Stimulated activated effector memory CD8-positive, alpha-beta T cell treated with anti-CD3 and anti-CD28 coated beads, Interleukin-12 subunit alpha, Interleukin-12 subunit beta, amount 100 ng/mL, for 72 hours (primary cell): ENCODE measurements around the gene PDGFD.
A peak's percentile ranks its signal among the peaks of the same experiment; 100 is the strongest.

Experiments used
- ATAC-seq: fragments of 150-1000 bp; cut with Tn5 transposase; 2 replicates; pipeline ENCODE4 v1.10.0; 2021
- DNase-seq, 2 donors: peaks; one replicate each; pipeline ENCODE4 v3.0.0; 2021 to 2022; ENCODE audit warnings: low spot score in 2 of 2
- H3K27ac Mint-ChIP-seq: one replicate; pipeline ENCODE4 v1.8.0; 2022; ENCODE audit warnings: mild to moderate bottlenecking, mixed read lengths
- H3K36me3 Mint-ChIP-seq: one replicate; pipeline ENCODE4 v1.8.0; 2022; ENCODE audit warnings: mild to moderate bottlenecking, mixed read lengths
- H3K4me1 Mint-ChIP-seq: one replicate; pipeline ENCODE4 v1.8.0; 2022; ENCODE audit warnings: mixed read lengths
- H3K4me3 Mint-ChIP-seq: one replicate; pipeline ENCODE4 v1.8.0; 2022; ENCODE audit warnings: mild to moderate bottlenecking, mixed read lengths
- H3K9me3 Mint-ChIP-seq: one replicate; pipeline ENCODE4 v1.8.0; 2022; ENCODE audit warnings: mixed read lengths

PDGFD gene

DNA sequence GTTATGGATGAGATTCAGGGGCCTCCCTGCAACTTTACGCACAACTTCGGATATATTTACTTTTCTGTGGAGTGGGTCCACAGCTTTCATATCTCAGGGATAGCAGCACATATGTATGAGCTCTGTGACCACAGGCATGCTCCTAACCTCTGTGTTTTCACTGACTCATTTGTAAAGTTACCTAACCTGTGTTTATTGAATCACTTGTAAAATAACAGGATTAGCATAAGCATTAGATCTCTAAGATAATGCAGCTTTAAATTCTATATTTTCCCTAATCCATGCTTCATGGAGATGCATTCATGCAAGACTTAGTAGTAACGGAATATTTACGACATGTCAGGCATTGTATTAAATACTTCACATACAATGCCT lies 175.4 kb downstream of the PDGFD start:
- no peak for DNase-seq
- Mint-ChIP-seq H3K36me3 (no peaks in the 10 kb centered on the region), H3K27ac (no peak overlapping the region), H3K4me3 (no peak overlapping the region), H3K9me3 (peaks cover 3% of the 10 kb centered on the region), H3K4me1 (no peaks in the 10 kb centered on the region)
- ATAC-seq: no peak

DNA sequence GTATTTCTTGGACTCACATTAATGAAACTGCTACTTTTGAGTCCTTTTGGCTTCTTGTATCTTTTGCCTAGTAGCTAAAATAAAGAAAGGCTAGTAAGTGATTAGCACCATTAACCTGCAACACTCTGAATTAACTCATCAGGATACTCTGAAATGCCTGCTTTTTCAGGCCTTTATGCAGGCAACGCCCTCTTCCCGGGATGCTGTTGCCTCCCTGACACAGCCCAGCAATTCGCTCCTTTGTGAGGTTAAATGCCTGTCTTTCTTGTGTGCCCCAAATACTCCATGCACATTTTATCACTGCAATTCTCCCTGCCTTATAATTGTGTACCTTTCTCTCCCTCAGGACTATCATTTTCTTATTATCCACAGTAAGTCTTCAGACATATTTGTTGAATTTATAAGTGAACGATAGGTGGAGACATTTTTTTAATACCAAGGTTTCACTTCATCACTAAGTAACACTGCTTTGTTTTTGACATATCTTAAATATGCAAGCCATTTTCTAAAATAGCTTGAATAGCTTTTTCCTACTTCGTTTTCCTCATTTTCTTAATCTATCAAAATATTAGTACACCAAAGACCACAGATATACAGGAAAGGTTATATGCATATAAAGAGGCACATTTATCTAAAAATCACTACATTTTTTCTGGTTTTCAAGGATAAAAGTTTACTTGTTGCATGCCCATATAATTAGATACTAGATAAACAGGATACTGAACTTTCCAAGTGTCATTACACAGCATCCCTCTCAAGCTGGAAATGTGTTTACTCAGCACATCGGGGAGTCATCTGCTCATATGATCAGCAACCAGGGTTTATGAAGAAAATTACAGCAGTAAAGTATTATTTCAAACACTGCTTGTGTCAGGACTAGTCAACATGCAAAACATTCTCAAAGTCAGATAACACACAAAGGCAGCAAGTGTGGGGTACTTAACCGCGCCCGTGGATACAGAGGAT lies 176.0 kb downstream of the PDGFD start:
- Mint-ChIP-seq H3K36me3 (no peaks in the 10 kb centered on the region), H3K4me1 (no peaks in the 10 kb centered on the region), H3K4me3 (no peak overlapping the region), H3K9me3 (peaks cover 3% of the 10 kb centered on the region), H3K27ac (no peak overlapping the region)
- no peak for DNase-seq
- ATAC-seq: no peak

DNA sequence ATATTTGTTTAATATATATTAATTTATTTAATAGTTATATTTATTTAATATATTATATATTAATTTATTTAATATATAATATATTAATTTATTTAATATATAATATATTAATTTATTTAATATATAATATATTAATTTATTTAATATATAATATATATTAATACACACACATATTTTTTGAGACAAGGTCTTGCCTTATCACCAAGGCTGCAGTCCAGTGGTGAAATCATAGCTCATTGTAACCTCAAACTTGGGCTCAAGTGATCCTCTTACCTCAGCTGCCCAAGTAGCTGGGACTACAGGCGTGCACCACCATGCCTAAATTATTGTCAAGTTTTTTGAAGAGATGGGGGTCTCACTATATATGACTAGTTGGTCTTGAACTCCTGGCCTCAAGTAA lies 178.9 kb downstream of the PDGFD start:
- ATAC-seq (no peak), DNase-seq (no peak)
- Mint-ChIP-seq H3K27ac (no peak overlapping the region), H3K9me3 (peaks cover 3% of the 10 kb centered on the region), H3K36me3 (no peaks in the 10 kb centered on the region), H3K4me3 (no peak overlapping the region), H3K4me1 (no peaks in the 10 kb centered on the region)

DNA sequence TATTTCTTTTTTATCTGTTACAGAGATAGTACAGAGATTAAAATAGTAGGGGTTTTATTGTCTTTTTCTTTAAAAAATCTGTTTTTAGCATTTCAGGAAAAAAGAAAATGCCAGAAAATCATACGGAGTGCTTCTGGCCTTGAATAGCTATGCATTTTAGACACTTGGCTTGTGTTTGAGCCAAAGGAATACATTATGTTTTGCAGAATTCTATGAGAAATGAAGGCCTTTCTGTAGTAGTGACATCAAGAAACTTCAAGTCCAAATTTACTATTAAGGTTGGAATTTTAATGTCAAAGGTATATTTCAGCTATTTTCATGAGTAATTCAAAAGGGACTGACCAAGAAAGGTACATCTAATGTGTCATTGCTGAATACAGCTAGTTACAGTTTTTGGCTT lies 183.8 kb downstream of the PDGFD start:
- no peak overlapping the region for H3K4me3 Mint-ChIP-seq
- H3K27ac Mint-ChIP-seq: no peak overlapping the region
- peaks cover 4% of the 10 kb centered on the region for H3K9me3 Mint-ChIP-seq

DNA sequence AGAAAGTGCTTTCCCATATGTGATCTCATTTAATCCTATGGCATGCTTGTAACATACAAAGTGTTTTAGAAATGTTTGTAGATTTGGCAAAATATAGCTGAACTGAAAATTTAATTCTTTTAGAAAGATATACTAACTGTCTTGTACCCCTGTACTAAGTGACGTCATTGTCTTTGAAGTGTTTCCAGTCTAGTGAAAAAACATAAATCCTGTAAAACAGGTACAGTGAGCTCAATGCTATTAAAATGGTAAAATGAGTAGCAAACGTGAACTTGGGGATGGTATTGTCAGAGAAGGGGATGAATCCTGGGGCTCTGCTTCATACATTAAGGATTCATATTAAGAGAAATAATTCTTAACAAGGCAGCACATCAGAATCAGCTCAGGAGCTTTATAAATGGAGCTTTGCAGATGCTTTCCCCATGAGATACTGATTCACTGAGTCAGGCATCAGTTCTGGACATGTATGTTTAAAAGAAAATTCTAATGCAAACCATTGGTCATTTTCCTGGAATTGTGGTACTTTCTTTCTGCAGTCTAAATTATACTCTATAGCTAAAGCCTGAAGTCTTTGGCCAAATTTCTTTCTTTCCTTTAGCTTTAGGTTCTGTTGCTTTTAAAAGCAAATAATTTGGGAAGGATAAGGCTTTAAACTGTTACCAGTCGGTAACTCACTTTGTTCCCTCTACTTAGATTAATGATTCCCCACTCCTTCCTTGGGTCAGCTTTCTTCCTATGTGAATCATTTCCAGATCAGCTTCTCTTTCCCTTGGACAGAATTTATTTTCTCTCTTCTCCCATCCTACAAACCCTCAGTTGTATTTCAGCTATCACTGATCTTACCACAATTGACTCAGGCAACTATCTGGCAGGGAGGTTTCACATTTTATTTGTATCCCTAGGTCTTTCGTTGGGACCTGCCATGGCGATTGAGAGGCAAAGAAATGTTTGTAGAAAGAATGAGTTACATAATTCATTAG lies 185.0 kb downstream of the PDGFD start:
- no peak overlapping the region for H3K27ac Mint-ChIP-seq
- no peak overlapping the region for H3K4me3 Mint-ChIP-seq
- H3K9me3 Mint-ChIP-seq: peaks cover 5% of the 10 kb centered on the region
- no peaks in the 10 kb centered on the region for H3K36me3 Mint-ChIP-seq
- no peaks in the 10 kb centered on the region for H3K4me1 Mint-ChIP-seq
- ATAC-seq (no peak), DNase-seq (no peak)

More for the DNA sequence above, 183.8 kb downstream of the PDGFD start:
- H3K36me3 Mint-ChIP-seq: no peaks in the 10 kb centered on the region
- DNase-seq: no peak
- no peaks in the 10 kb centered on the region for H3K4me1 Mint-ChIP-seq
- no peak for ATAC-seq

DNA sequence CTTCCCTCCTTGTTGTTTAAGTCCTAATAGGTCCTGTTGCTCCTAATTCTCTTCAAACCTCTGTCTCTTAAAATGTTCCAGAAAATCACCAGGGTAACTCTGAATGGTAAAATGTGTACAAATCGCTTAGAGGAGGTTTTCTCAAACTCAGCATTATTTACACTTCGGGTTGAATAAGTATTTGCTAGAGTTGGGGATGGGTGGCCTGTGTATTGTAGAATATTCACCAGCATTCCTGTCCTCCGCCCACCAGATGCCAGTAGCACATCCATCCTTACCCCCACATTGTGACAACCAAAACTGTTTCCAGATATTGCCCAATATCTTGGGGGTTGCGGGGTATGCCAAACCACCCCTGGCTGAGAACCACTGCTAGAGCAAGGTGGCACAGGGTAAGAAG lies 191.9 kb downstream of the PDGFD start:
- H3K36me3 Mint-ChIP-seq: no peaks in the 10 kb centered on the region
- DNase-seq: no peak
- peaks cover 11% of the 10 kb centered on the region for H3K9me3 Mint-ChIP-seq
- H3K27ac Mint-ChIP-seq: no peak overlapping the region
- no peaks in the 10 kb centered on the region for H3K4me1 Mint-ChIP-seq
- ATAC-seq: no peak
- no peak overlapping the region for H3K4me3 Mint-ChIP-seq

DNA sequence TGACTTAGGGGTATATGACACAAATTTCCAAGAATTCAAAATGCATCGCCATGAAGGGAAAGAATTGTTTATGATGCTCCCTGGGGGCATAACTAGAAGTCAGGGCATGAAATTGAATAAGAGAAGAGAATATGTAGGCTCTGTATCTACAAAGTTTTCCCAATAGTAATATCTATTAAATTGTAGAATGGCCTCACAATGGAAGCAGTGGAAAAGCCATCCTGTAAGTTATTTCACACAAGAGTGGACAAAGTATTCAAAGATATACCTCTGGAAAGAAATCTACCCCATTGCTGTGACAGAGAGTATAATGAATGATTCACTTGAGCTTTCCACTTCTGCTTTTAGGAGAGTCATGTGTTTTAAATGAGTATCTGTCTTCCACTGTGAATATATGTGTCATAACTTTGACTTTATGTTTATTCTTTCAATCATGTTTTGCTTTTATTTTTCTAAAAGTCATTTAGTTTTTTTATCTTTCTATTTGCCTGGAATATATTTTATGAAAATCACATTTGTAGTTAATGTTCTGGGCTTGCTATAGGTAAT lies 193.2 kb downstream of the PDGFD start:
- Mint-ChIP-seq H3K27ac (no peak overlapping the region), H3K4me1 (no peaks in the 10 kb centered on the region), H3K9me3 (peaks cover 9% of the 10 kb centered on the region), H3K4me3 (no peak overlapping the region), H3K36me3 (no peaks in the 10 kb centered on the region)
- ATAC-seq: no peak
- no peak for DNase-seq

DNA sequence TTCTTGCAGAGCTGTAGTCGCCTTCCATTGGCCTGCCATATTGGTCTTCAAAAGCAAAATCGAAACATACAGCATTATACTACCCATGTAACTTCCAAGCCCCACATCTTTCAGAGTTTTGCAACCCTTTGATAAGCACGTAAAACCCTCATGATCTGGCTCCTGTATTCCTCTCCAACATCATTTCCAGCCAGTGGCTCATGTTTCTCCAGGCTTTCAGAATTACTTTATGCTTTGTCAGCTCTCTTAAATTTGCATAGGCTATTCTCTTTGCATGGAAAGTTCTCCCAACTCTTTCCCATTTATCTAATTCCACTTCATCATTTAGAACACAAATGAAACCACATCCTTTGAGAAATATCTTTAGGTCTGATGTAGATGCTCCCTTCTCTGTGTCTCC lies 195.3 kb downstream of the PDGFD start:
- H3K9me3 Mint-ChIP-seq: peaks cover 6% of the 10 kb centered on the region
- no peak for ATAC-seq
- no peak for DNase-seq
- H3K36me3 Mint-ChIP-seq: no peaks in the 10 kb centered on the region
- H3K27ac Mint-ChIP-seq: no peak overlapping the region
- no peak overlapping the region for H3K4me3 Mint-ChIP-seq
- no peaks in the 10 kb centered on the region for H3K4me1 Mint-ChIP-seq

DNA sequence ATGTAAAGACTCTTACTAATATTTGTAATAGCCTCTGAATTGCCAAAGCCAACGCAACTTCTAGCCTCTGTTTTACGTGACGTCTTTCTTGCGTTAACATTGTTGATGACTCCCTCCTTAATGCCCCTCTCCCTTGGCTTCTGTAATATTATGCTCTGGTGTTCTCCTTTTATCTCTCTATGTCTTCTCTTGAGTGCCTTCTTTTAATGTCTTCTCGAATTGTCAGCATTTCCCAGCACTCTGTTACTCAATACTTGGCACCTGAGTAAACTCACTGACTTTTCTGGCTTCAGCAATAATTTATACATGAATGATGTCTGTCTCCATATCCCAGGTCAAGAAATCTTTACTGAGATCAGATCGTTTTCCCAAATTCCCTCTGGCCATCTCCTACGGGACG lies 196.0 kb downstream of the PDGFD start:
- H3K4me1 Mint-ChIP-seq: no peaks in the 10 kb centered on the region
- peaks cover 5% of the 10 kb centered on the region for H3K9me3 Mint-ChIP-seq
- H3K27ac Mint-ChIP-seq: no peak overlapping the region
- no peak overlapping the region for H3K4me3 Mint-ChIP-seq
- H3K36me3 Mint-ChIP-seq: no peaks in the 10 kb centered on the region
- no peak for ATAC-seq
- DNase-seq: no peak

DNA sequence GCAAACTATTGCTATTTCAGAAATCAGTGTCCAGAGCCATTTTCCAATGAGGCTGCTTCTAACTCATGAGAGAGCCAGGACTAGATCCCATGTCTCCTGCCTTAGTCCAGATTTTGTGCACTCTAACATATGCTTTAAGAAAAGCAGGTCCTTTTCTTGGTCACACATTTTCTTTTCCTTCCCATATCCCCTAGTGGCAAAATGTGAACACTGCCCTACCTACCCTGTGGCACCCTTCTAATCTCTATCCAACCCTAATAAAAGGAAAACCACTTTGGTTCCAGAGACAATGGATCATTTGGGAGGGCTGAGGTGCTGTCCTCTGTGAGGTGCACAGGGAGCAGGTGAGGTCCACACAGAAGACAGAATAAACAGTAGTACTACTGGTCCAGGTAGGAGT lies 199.6 kb downstream of the PDGFD start:
- H3K4me3 Mint-ChIP-seq: no peak overlapping the region
- no peak overlapping the region for H3K27ac Mint-ChIP-seq
- H3K4me1 Mint-ChIP-seq: peaks cover 3% of the 10 kb centered on the region
- no peak for DNase-seq
- peaks cover 8% of the 10 kb centered on the region for H3K9me3 Mint-ChIP-seq
- ATAC-seq: no peak
- no peaks in the 10 kb centered on the region for H3K36me3 Mint-ChIP-seq

DNA sequence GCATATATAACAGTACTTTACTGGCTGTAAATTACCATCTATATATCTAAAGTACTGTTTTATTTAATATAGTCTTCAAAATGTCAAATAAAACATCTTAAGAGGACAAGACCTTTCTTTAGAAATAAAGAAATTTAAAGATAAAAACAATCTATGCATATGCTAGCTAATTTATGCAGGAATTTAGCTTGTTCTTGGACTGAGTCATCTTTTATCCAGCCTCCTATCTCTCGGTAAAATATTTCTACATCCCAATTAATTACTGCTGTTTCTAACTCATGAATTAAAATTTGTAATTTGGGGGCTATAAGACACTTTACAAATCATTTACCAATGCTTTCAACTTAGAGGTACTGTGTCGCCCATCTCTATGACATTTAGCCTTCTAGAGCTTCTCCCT lies 200.3 kb downstream of the PDGFD start:
- peaks cover 7% of the 10 kb centered on the region for H3K4me1 Mint-ChIP-seq
- H3K9me3 Mint-ChIP-seq: peaks cover 8% of the 10 kb centered on the region
- no peak for ATAC-seq
- DNase-seq: no peak
- no peak overlapping the region for H3K4me3 Mint-ChIP-seq
- H3K27ac Mint-ChIP-seq: no peak overlapping the region
- no peaks in the 10 kb centered on the region for H3K36me3 Mint-ChIP-seq

DNA sequence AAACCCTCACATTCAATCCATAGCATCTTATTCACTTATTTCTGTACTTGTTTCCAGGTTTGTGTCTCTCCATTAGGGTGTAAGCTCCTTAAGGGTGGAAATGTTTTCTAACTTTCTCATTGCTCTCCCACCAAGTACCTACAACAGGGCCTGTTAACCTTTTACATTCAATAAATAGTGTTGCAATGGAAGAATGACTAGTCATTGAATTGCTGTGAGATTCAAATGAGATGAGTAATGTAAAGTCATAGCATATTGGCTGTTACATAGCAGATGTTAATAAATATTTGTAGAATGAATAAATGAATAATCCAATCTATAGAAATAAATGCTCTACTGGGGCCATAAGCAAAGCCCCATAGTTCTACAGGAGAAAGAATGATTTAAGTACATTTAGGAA lies 202.9 kb downstream of the PDGFD start:
- H3K36me3 Mint-ChIP-seq: no peaks in the 10 kb centered on the region
- no peak overlapping the region for H3K27ac Mint-ChIP-seq
- H3K4me3 Mint-ChIP-seq: no peak overlapping the region
- DNase-seq (no peak), ATAC-seq (no peak)
- H3K9me3 Mint-ChIP-seq: peaks cover 4% of the 10 kb centered on the region
- H3K4me1 Mint-ChIP-seq: peaks cover 7% of the 10 kb centered on the region

DNA sequence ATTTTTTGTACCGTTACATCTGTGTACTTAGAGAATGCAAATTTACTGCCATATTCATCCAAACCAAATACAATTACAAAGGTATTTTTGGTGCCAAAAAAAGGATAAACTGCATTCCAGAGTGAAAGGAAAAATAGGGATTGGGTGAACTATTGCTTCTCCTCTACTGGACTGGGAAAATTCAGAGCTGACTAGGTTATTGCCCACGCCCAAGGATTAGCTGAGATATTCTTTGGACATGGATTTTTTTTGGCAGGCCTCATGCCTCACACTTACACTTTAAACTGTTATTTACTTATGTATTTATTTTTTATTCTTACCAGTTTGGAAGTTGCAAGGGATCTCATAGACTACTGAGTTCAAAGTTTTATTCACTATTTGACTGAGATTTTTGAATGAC lies 203.8 kb downstream of the PDGFD start:
- H3K36me3 Mint-ChIP-seq: no peaks in the 10 kb centered on the region
- H3K4me1 Mint-ChIP-seq: peaks cover 7% of the 10 kb centered on the region
- peaks cover 5% of the 10 kb centered on the region for H3K9me3 Mint-ChIP-seq
- ATAC-seq (no peak), DNase-seq (no peak)
- no peak overlapping the region for H3K4me3 Mint-ChIP-seq
- no peak overlapping the region for H3K27ac Mint-ChIP-seq

DNA sequence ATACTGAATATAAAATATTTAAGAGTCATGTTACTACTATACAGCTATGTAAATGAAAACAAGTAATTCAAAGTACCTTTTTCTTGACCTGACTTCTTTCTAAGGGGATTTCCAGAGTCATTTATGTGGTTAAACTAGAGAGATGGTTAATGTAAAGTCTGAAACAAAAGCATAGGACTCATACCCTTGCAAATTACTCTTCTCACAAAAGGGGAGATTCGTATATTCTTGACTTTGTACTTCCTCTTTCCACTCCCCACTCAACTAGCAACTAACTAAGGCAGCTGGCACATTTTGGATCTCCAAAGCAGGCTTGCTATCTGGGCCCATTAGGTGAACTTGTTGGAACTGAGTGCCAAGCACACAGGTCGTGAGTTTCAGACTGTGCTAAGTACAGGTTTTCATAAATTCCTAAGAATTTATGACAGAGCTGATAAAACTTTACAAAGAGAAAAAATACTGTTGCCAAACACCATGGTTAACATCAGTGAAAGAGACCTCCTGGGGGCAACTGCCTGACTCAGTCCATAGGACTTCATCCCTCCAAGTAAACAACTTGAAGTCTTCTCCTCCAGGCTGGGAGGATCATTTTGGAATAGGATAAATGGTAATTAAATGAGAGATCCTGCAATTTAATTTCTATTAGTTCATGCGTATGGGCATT lies 204.5 kb downstream of the PDGFD start:
- peaks cover 7% of the 10 kb centered on the region for H3K4me1 Mint-ChIP-seq
- H3K27ac Mint-ChIP-seq: peak overlapping the region; percentile 82
- H3K9me3 Mint-ChIP-seq: peaks cover 6% of the 10 kb centered on the region
- DNase-seq: no peak
- peak; percentile 86 for ATAC-seq
- no peaks in the 10 kb centered on the region for H3K36me3 Mint-ChIP-seq
- H3K4me3 Mint-ChIP-seq: peak overlapping the region; percentile 15
